AG09319 (cell line): ENCODE results near the gene CAPN15.
A peak's percentile ranks its signal among the peaks of the same experiment; 100 is the strongest.
"Not testable (repeated sequence)": the region's sequence is repeated elsewhere in the genome, so short reads cannot be mapped to it uniquely, and the experiment has no call there.

Experiments used
- DNase-seq: peaks from one replicate; pipeline ENCODE4 v3.0.0-alpha.2; 2010; ENCODE audit warnings: low read depth; ENCODE audit errors: extremely low read depth
- CTCF ChIP-seq: IDR thresholded peaks from 2 replicates; pipeline ENCODE4 v1.5.1; 2011; ENCODE audit warnings: low read depth, mild to moderate bottlenecking, inconsistent platforms, low read length, moderate library complexity

CAPN15 gene

GRCh38 chr16:492211-492875 lies 35.2 kb upstream of the CAPN15 start:
- no peak for TF ChIP-seq CTCF
- no peak for DNase-seq

GRCh38 chr16:494676-495075 lies 32.8 kb upstream of the CAPN15 start:
- DNase-seq, result not testable (repeated sequence)

GRCh38 chr16:495127-495748 lies 32.3 kb upstream of the CAPN15 start:
- peak; percentile 47 for TF ChIP-seq CTCF
- no peak for DNase-seq

GRCh38 chr16:496097-496886 lies 31.2 kb upstream of the CAPN15 start:
- no peak for DNase-seq
- TF ChIP-seq CTCF, result no peak

- no peak for TF ChIP-seq CTCF
- no peak for DNase-seq
Measured at GRCh38 chr16:497258-497657, 30.3 kb upstream of the CAPN15 start.

GRCh38 chr16:499924-500323 lies 27.6 kb upstream of the CAPN15 start:
- TF ChIP-seq CTCF, result no peak
- no peak for DNase-seq

- DNase-seq, result no peak
- no peak for TF ChIP-seq CTCF
Measured at GRCh38 chr16:500709-501108, 26.8 kb upstream of the CAPN15 start.
